Colonic mucosa (tissue), 4 donors: Measurements from ENCODE around the gene WDR77. TPM values are rescaled to one million over a fixed set of nuclear protein-coding genes. Genes with fewer than 3 reads are reported as not detected.

ENCODE experiments used
- DNase-seq: peaks from one replicate; pipeline ENCODE4 v3.0.0-alpha.2; 2020
- H3K27ac ChIP-seq: fragments of 200-600 bp; one replicate; pipeline ENCODE4 v1.8.0; 2021
- H3K27me3 ChIP-seq: fragments of 200-600 bp; one replicate; pipeline ENCODE4 v1.8.0; 2021
- H3K36me3 ChIP-seq: fragments of 200-600 bp; one replicate; pipeline ENCODE4 v1.8.0; 2021
- H3K4me1 ChIP-seq: fragments of 200-600 bp; one replicate; pipeline ENCODE4 v1.8.0; 2021; ENCODE audit warnings: mild to moderate bottlenecking
- H3K4me3 ChIP-seq: fragments of 200-600 bp; one replicate; pipeline ENCODE4 v1.8.0; 2021
- H3K9ac ChIP-seq, 2 donors: one replicate each; pipeline ENCODE4 v1.7.0; 2013; ENCODE audit warnings: control low read depth in 2 of 2, low read depth in 2 of 2, low read length in 2 of 2
- H3K9me3 ChIP-seq: fragments of 200-600 bp; one replicate; pipeline ENCODE4 v1.8.0; 2021
- intact Hi-C: fragments of 100-400 bp; cut with DNase I; formaldehyde crosslinking; loops from one replicate; pipeline ENCODE4 v1.14.1; 2022
- total RNA-seq, 2 donors: library from RNA; stranded (reverse); fragmentation: NEBNext Ultra II Directional in 1 of 2; extraction: Animal tissue kit (Norgen Biotek cat#: 25700) in 1 of 2; gene quantifications; one replicate each; pipeline ENCODE4 v1.2.1, GENCODE V29; 2021
- TF ChIP-seq, protein P1 (sequence below): fragments of 200-600 bp; IDR thresholded peaks from one replicate; pipeline ENCODE4 v1.8.0; 2022; ENCODE audit warnings: antibody characterized with exemption, mild to moderate bottlenecking
- donor health status: healthy.
- donor health status: DM: no; HTN: no; CAD: no.
- donor health status: DM: no; HTN: no; CAD: no.

Gene WDR77
- total RNA-seq, 2 donors from 2014 or later, result 19.9 to 42.0 TPM

DNA sequence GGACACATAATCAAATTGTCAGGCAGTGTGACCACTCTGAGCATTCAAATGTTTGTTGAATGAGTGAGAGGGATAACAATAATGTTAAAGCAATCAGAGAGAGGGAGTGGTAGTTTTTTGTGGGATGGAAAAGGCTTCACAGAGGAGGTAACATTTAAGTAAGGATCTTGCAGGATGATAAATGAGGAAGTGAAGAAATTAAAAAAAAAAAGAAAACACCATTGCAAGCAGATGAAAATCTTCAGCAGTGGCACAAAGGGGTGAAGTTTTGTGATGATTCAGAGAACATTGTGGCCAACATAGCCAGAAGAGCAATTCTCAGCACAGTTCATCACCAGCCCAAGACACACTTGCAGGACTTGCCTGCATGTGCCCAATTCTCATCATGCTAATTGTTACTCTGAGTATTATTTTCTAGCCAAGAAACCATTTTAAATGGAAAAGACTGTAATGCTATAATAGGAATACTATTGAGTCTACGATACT, 56.6 kb downstream of the WDR77 start:
- intact Hi-C loops, result no loop called here
- Histone ChIP-seq H3K9ac (no peak overlapping the region), H3K36me3 (no peaks in the 10 kb centered on the region), H3K27me3 (no peaks in the 10 kb centered on the region), H3K9me3 (no peaks in the 10 kb centered on the region), H3K4me3 (no peak overlapping the region), H3K27ac (no peak overlapping the region), H3K4me1 (no peaks in the 10 kb centered on the region)
- DNase-seq, result no peak
- TF ChIP-seq, protein P1, sequence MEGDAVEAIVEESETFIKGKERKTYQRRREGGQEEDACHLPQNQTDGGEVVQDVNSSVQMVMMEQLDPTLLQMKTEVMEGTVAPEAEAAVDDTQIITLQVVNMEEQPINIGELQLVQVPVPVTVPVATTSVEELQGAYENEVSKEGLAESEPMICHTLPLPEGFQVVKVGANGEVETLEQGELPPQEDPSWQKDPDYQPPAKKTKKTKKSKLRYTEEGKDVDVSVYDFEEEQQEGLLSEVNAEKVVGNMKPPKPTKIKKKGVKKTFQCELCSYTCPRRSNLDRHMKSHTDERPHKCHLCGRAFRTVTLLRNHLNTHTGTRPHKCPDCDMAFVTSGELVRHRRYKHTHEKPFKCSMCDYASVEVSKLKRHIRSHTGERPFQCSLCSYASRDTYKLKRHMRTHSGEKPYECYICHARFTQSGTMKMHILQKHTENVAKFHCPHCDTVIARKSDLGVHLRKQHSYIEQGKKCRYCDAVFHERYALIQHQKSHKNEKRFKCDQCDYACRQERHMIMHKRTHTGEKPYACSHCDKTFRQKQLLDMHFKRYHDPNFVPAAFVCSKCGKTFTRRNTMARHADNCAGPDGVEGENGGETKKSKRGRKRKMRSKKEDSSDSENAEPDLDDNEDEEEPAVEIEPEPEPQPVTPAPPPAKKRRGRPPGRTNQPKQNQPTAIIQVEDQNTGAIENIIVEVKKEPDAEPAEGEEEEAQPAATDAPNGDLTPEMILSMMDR, result no peak

DNA sequence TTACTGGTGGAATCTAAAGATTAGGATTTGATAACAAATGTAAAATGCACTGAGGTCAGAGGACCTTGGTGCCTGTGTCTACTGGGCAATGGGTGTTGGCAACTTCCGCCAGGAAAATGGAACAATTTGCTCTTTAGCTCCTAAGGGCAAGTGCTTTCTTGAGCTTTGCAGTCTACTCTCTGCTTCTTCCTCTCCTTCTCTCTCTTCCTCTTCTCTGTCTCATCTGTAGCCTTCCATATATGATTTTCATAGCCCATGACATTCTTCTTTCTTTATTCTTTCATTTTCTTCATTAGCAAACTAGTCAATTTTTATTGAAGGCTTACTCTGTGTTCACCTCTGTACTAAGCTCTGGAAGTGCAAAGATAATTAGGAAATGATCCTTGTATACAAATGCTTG, 57.0 kb downstream of the WDR77 start:
- no peak for DNase-seq
- H3K27me3 ChIP-seq, result no peaks in the 10 kb centered on the region
- H3K4me1 ChIP-seq, result no peaks in the 10 kb centered on the region
- intact Hi-C loops, result no loop called here
- H3K36me3 ChIP-seq, result no peaks in the 10 kb centered on the region
- no peak overlapping the region for H3K27ac ChIP-seq
- no peak overlapping the region for H3K4me3 ChIP-seq
- TF ChIP-seq, protein P1, result no peak
- no peak overlapping the region for H3K9ac ChIP-seq
- H3K9me3 ChIP-seq, result no peaks in the 10 kb centered on the region

Other genes with a start within 250 kb of the WDR77 start
- 10 to 100 TPM; 51.0 to 65.2 TPM for gene DENND2D, start 248.6 kb downstream of the WDR77 start, total RNA-seq
- gene CHI3L2, start 221.5 kb downstream of the WDR77 start, total RNA-seq, result under 1 TPM; 0.49 to 0.53 TPM
- gene CHIA, start 158.4 kb downstream of the WDR77 start, total RNA-seq, result not detected
- gene OVGP1, start 21.5 kb downstream of the WDR77 start, total RNA-seq, result 1 to 10 TPM; 1.7 to 2.2 TPM
- gene ATP5PB, start 208 bp upstream of the WDR77 start, total RNA-seq, result 100 to 1,000 TPM; 488 to 502 TPM
- 1 to 10 TPM; 2.8 to 3.3 TPM for gene C1orf162, start 24.7 kb upstream of the WDR77 start, total RNA-seq
- gene ADORA3, start 54.4 kb upstream of the WDR77 start, total RNA-seq, result 1 to 10 TPM; 1.2 to 1.3 TPM
- gene TMIGD3, start 54.4 kb upstream of the WDR77 start, total RNA-seq, result 1 to 10 TPM in 1 of 2 donors, under 1 TPM in 1; 0.42 to 1.1 TPM
- 100 to 1,000 TPM in 1 of 2 donors, 10 to 100 TPM in 1; 83.9 to 146 TPM for gene RAP1A, start 170.5 kb upstream of the WDR77 start, total RNA-seq